Hepatic stellate cell (primary cell): ENCODE data around the gene ADSL.

ENCODE experiments used
- DNase-seq: peaks from one replicate; pipeline ENCODE4 v3.0.0; 2011; ENCODE audit warnings: low spot score

Gene ADSL

GRCh38 chr22:40418366-40419201, 72.3 kb downstream of the ADSL start:
- no peak for DNase-seq

- DNase-seq = no peak
These were observed 73.4 kb downstream of the ADSL start for GRCh38 chr22:40419718-40420117.

GRCh38 chr22:40420341-40421081, 74.2 kb downstream of the ADSL start:
- no peak for DNase-seq

- DNase-seq = no peak
These were observed 74.7 kb downstream of the ADSL start for GRCh38 chr22:40421082-40421350.

GRCh38 chr22:40421941-40422340, 75.6 kb downstream of the ADSL start:
- no peak for DNase-seq

GRCh38 chr22:40422558-40423309, 76.4 kb downstream of the ADSL start:
- DNase-seq = no peak

- no peak for DNase-seq
These were observed 77.0 kb downstream of the ADSL start for GRCh38 chr22:40423310-40423688.

GRCh38 chr22:40423882-40424640, 77.8 kb downstream of the ADSL start:
- DNase-seq = no peak

GRCh38 chr22:40425082-40425481, 78.8 kb downstream of the ADSL start:
- no peak for DNase-seq

- DNase-seq = no peak
These were observed 80.5 kb downstream of the ADSL start for GRCh38 chr22:40426594-40427333.

GRCh38 chr22:40428796-40429195, 82.5 kb downstream of the ADSL start:
- DNase-seq = no peak

- no peak for DNase-seq
These were observed 83.2 kb downstream of the ADSL start for GRCh38 chr22:40429481-40429880.

- DNase-seq = no peak
These were observed 84.7 kb downstream of the ADSL start for GRCh38 chr22:40430991-40431390.

GRCh38 chr22:40432157-40432556, 85.9 kb downstream of the ADSL start:
- no peak for DNase-seq

- DNase-seq = no peak
These were observed 86.3 kb downstream of the ADSL start for GRCh38 chr22:40432625-40433024.

- DNase-seq = no peak
These were observed 87.3 kb downstream of the ADSL start for GRCh38 chr22:40433416-40434090.

- DNase-seq = no peak
These were observed 87.8 kb downstream of the ADSL start for GRCh38 chr22:40434106-40434505.

GRCh38 chr22:40434745-40435144, 88.4 kb downstream of the ADSL start:
- DNase-seq = no peak

- DNase-seq = peak; percentile 27
These were observed 90.5 kb downstream of the ADSL start for GRCh38 chr22:40436505-40437431.
